Hippocampal formation (tissue), 2 donors: ENCODE measurements around the gene NFIB.

ENCODE experiments used
- DNase-seq, 2 donors: peaks; one replicate each; lab custom pipeline; 2025; lab: John Stamatoyannopoulos, UW

NFIB gene

GRCh38 chr9:14104496-14104895 is 209.4 kb downstream of the NFIB start:
- no peak for DNase-seq

DNA sequence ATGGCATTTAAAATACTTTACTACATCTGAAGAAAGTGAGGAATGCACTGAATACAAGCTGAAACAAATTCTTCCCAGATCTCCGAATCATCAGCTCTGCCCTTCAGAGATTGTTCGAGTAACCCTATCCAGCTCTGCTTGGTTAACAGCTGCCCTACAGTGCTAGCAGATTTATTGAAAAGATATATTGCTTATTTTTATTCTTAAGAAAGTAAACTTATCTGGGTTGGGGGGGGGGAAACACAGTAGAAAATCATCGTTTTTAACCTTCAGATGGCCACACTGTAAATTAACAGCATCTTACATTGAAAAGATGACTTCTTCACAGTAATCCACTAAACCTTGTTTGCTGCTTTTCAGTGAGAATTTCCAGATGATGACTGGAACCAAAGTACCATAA is 210.8 kb downstream of the NFIB start:
- DNase-seq: no peak

GRCh38 chr9:14099737-14100136 is 214.2 kb downstream of the NFIB start:
- DNase-seq: no peak

DNA sequence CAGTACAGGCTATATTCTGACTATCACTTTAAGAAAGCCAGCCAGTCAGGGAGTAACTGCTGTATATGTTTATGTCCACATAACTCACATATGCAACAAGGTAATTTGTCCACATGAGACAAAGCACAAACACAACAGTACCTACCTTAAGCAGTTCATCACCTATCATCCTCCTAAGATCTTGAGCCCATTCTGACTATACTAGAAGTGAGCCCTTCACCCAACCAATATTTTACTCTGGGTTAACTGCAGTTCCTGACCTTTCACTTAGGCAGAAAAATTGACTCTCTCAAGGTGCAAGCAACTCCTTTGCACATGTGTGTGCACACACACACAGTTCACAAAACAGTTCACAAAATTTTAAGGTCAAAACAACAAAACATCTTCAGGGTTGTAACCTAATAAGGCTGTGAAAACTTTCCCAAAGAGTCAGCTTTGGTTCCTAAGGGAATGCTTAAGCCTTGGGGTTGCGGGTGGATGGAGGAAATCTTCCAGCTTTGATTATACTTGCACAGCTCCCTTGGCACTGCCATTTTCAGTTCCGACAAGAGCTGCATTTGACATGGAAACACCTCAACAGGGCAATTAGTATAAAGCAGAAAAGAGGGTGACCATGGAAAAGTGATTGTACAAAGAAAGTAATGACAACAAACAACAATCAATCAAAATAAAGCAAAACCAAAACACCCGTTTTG is 215.3 kb downstream of the NFIB start:
- no peak for DNase-seq

GRCh38 chr9:14097666-14098415 is 216.1 kb downstream of the NFIB start:
- DNase-seq: no peak

DNA sequence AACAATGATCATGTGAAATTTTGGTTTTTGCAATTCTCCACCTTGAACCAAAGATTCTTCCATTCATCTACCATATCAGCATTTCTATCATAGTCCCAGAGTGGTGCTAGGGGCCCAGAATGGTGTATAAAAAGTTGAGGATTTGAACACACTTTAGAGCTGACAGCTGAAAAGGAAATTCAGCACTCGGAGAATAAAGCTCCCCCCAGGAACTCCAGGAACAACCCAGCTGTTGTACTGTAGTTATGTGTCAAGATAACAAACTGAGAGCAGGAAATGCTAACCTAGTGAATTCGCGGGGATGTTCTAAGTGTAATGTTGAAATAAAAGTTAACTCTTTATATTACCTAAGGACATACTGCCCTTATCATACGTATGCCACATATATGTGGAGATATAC is 216.7 kb downstream of the NFIB start:
- no peak for DNase-seq

- DNase-seq: no peak
Observed at GRCh38 chr9:14096258-14096922, 217.6 kb downstream of the NFIB start.

- DNase-seq: no peak
Observed at GRCh38 chr9:14095277-14095676, 218.7 kb downstream of the NFIB start.

DNA sequence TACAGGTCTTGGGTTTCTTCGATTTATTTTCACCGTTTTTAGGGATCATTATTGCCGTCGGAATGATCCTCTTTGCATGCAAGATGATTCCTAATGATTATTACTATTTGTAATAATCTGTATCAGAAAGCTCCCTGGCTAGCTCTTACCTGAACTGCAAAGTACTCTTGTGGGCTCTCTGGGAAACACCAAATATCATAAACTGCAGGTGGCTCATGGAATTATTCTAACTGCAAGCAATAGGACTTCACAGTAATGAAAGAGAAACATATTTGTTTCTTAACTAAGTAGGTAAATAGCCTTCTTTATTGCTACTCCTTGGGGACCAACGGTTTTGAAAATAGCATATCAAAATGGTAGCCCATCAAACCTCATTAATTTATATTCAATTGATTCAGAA is 219.4 kb downstream of the NFIB start:
- DNase-seq: no peak

GRCh38 chr9:14092344-14092743 is 221.6 kb downstream of the NFIB start:
- DNase-seq: no peak

- DNase-seq: no peak
Observed at GRCh38 chr9:14089051-14089803, 224.7 kb downstream of the NFIB start.

- no peak for DNase-seq
Observed at GRCh38 chr9:14087576-14087975, 226.4 kb downstream of the NFIB start.

GRCh38 chr9:14086495-14086894 is 227.4 kb downstream of the NFIB start:
- DNase-seq: no peak

- no peak for DNase-seq
Observed at GRCh38 chr9:14085810-14086209, 228.1 kb downstream of the NFIB start.

- DNase-seq: no peak
Observed at GRCh38 chr9:14084867-14085266, 229.1 kb downstream of the NFIB start.

DNA sequence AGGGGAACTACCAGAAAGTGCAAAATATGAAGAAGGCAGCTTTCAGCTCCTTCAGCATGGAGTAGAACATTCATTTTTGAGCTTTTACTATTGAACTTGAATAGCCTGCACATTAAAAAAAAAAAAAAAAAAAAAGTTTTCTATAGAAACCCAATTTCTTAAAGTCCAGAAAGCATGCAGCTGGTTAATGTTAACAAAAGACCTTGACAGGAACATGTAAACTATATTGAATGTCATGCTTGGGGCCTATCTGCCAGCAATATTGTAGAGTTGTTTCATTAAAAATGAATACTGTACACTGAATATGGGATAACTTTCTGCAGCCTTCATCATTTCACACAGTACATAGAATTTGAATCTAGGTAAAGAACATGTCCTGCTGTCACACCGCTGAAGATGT is 230.6 kb downstream of the NFIB start:
- DNase-seq: no peak

DNA sequence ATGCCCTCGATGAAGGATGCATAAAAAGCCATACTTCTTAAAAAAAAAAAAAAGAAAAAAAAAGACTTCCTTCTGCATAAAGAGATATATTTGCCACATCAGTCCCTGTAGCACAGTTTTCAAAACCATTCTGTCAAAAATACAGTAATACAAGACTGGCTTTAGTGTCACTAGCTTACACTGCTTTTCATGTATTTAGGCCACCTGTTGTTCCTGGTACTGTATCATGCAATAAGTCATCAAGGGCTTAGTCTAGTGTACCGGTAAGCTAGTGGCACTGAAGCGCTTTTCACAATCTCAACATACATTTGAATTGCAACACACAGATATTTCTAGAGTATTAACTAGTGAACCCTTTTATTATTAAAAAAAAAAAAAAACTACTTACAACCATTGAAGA is 231.2 kb downstream of the NFIB start:
- DNase-seq: no peak

- DNase-seq: no peak
Observed at GRCh38 chr9:14081745-14082144, 232.2 kb downstream of the NFIB start.

DNA sequence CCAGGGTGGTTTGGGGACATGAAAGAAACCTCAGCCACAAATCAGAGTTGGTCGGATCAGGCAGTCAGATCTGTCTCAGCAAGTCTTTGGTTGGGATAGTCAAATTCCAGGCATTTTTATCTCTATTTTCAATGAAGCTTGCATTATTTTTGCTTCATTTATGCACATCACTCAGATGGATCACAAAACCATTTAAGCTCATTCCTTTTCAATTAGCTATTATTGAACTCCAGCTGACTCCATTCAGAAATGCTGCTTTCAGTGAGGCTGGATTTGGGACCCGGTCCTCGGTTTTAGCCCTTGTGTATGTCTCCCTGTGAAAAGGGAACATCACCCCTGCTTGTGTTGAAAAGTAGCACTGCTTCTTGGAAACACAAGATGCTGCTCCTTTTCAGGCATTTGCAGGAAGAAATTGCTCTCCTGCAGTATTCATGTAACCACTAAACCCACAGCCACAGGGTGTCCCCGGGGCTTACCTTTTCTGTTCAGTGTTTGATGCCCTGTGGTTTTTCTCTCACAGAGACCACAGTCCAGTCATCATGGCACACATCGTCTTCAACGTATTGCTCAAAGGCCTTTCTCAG is 232.9 kb downstream of the NFIB start:
- DNase-seq: no peak

DNA sequence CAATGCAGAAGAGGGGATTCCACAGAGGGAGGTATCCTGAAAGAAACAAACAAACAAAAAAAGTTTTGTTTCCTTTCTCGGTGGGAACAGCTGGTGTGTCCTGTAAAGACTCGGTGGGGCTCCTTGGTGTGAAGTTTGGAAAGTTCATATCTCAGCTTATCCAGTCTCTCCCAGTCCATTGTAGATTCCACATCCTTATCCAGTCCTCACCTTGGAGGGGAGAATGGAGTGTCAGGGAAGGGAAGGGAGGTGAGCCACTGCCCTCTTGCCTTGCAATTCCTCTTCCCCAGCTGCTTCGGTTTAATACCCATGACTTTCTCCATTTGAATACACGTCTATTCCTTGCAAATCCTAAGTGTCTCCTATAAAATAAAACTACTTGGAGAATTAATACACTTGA is 234.5 kb downstream of the NFIB start:
- no peak for DNase-seq

- no peak for DNase-seq
Observed at GRCh38 chr9:14077672-14078071, 236.3 kb downstream of the NFIB start.

- no peak for DNase-seq
Observed at GRCh38 chr9:14075218-14075617, 238.7 kb downstream of the NFIB start.
